Neural crest cell (in vitro differentiated cells): ENCODE measurements around the gene MBOAT2. TPM values are rescaled to one million over a fixed set of nuclear protein-coding genes. Genes with fewer than 3 reads are reported as not detected.

Experiments used
- DNase-seq: peaks from one replicate; pipeline ENCODE4 v3.0.0; 2021; ENCODE audit warnings: low read depth, mixed read lengths, low spot score
- H3K27ac Mint-ChIP-seq: one replicate; pipeline ENCODE4 v1.8.0; 2021; ENCODE audit warnings: mild to moderate bottlenecking, mixed read lengths; ENCODE audit not compliant: unreplicated experiment
- H3K27me3 Mint-ChIP-seq: 2 replicates; pipeline ENCODE4 v1.8.0; 2021; ENCODE audit warnings: low read depth, mild to moderate bottlenecking, mixed read lengths
- H3K36me3 Mint-ChIP-seq: 2 replicates; pipeline ENCODE4 v1.8.0; 2021; ENCODE audit warnings: low read depth, mild to moderate bottlenecking, mixed read lengths
- H3K4me1 Mint-ChIP-seq: 2 replicates; pipeline ENCODE4 v1.8.0; 2021; ENCODE audit warnings: mixed read lengths
- H3K4me3 Mint-ChIP-seq: one replicate; pipeline ENCODE4 v1.8.0; 2021; ENCODE audit warnings: mild to moderate bottlenecking, mixed read lengths
- H3K9me3 Mint-ChIP-seq: 2 replicates; pipeline ENCODE4 v1.8.0; 2021; ENCODE audit warnings: mixed read lengths
- CTCF ChIP-seq: fragments of 200-600 bp; sonication (generic); conservative IDR thresholded peaks from 2 replicates; pipeline ENCODE4 v1.5.0; 2021; ENCODE audit warnings: antibody characterized with exemption, mild to moderate bottlenecking
- total RNA-seq: library from RNA; stranded (reverse); gene quantifications from 2 replicates; pipeline ENCODE4 v1.2.1, GENCODE V29; 2021

MBOAT2 gene
- total RNA-seq, 1 donor from 2014 or later = 53.1 TPM

- peaks cover 39% of the 10 kb centered on the region for H3K4me1 Mint-ChIP-seq
- H3K4me3 Mint-ChIP-seq = peak overlapping the region; percentile 89
- peaks cover 5% of the 10 kb centered on the region for H3K27me3 Mint-ChIP-seq
- H3K27ac Mint-ChIP-seq = peak overlapping the region; percentile 95
- H3K9me3 Mint-ChIP-seq = no peaks in the 10 kb centered on the region
- no peak for TF ChIP-seq CTCF
- no peak for DNase-seq
- peaks cover 2% of the 10 kb centered on the region for H3K36me3 Mint-ChIP-seq
These were observed 1.1 kb upstream of the MBOAT2 start for GRCh38 chr2:9004338-9005204.

GRCh38 chr2:9003366-9003615 lies 193 bp downstream of the MBOAT2 start:
- Mint-ChIP-seq H3K4me1 (peaks cover 43% of the 10 kb centered on the region), H3K4me3 (no peak overlapping the region), H3K27me3 (peaks cover 5% of the 10 kb centered on the region), H3K9me3 (no peaks in the 10 kb centered on the region), H3K27ac (no peak overlapping the region), H3K36me3 (peaks cover 2% of the 10 kb centered on the region)
- no peak for TF ChIP-seq CTCF
- no peak for DNase-seq

- Mint-ChIP-seq H3K27me3 (peaks cover 5% of the 10 kb centered on the region), H3K27ac (peak overlapping the region; percentile 15), H3K4me3 (peak overlapping the region; percentile 94), H3K4me1 (peaks cover 47% of the 10 kb centered on the region), H3K36me3 (peaks cover 2% of the 10 kb centered on the region), H3K9me3 (no peaks in the 10 kb centered on the region)
- peak; percentile 16 for DNase-seq
- TF ChIP-seq CTCF = no peak
These were observed 683 bp downstream of the MBOAT2 start for GRCh38 chr2:9002637-9003365.

GRCh38 chr2:9002313-9002636 lies 1.2 kb downstream of the MBOAT2 start:
- TF ChIP-seq CTCF = no peak
- H3K4me3 Mint-ChIP-seq = peak overlapping the region; percentile 94
- H3K36me3 Mint-ChIP-seq = peaks cover 2% of the 10 kb centered on the region
- H3K4me1 Mint-ChIP-seq = peaks cover 47% of the 10 kb centered on the region
- H3K27me3 Mint-ChIP-seq = peaks cover 5% of the 10 kb centered on the region
- no peak for DNase-seq
- H3K27ac Mint-ChIP-seq = no peak overlapping the region
- no peaks in the 10 kb centered on the region for H3K9me3 Mint-ChIP-seq

- Mint-ChIP-seq H3K4me3 (peak overlapping the region; percentile 94), H3K4me1 (peaks cover 47% of the 10 kb centered on the region), H3K36me3 (peaks cover 2% of the 10 kb centered on the region), H3K27me3 (peaks cover 5% of the 10 kb centered on the region), H3K9me3 (no peaks in the 10 kb centered on the region), H3K27ac (no peak overlapping the region)
- DNase-seq = no peak
- TF ChIP-seq CTCF = no peak
These were observed 1.7 kb downstream of the MBOAT2 start for GRCh38 chr2:9001778-9002177.
